SU-DHL-6 (cell line): ENCODE data around the gene SOCS6.

Experiments used
- CTCF ChIP-seq: fragments of 200-600 bp; sonication (generic); IDR thresholded peaks from one replicate; pipeline ENCODE4 v1.5.1; 2017; ENCODE audit warnings: antibody characterized with exemption, mild to moderate bottlenecking, low read length, moderate library complexity; ENCODE audit not compliant: insufficient read depth, poor library complexity, severe bottlenecking
- EZH2phosphoT487 ChIP-seq: fragments of 200-600 bp; sonication (generic), shearing (Covaris generic); conservative IDR thresholded peaks from 2 replicates; pipeline ENCODE4 v1.6.1; 2018; ENCODE audit warnings: mild to moderate bottlenecking, antibody characterized with exemption, low read length, moderate library complexity, mixed read lengths

- TF ChIP-seq CTCF (no peak), EZH2phosphoT487 (no peak)
Observed at GRCh38 chr18:70296289-70296688, 7.4 kb downstream of the SOCS6 start.
